GM12878 (cell line): ENCODE measurements around the gene LYPLAL1. TPM values are rescaled to one million over a fixed set of nuclear protein-coding genes. Genes with fewer than 3 reads are reported as not detected.

Source experiments
- ATAC-seq: fragments of 200-7000 bp; cut with Tn5 transposase; 3 replicates; pipeline ENCODE4 v1.9.1; 2020; ENCODE audit warnings: mild to moderate bottlenecking, moderate library complexity
- BruUV-seq: library from RNA; stranded (reverse); fragments of 400-500 nt; replicated peaks from 2 replicates; lab custom pipeline; 2021; lab: Mats Ljungman, UMichigan
- CTCF ChIA-PET: fragments of 300-600 bp; sonication (Branson Sonifier 250); formaldehyde crosslinking; extraction: SDS; loops from one replicate; lab custom pipeline; 2021; ENCODE audit warnings: inconsistent platforms; lab: Yijun Ruan, JAX
- POLR2A ChIA-PET: fragments of 350-600 bp; formaldehyde crosslinking; extraction: SDS; loops from one replicate; lab custom pipeline; 2021; ENCODE audit warnings: inconsistent platforms; lab: Charles Lee
- RAD21 ChIA-PET: fragments of 300-600 bp; sonication (Branson Sonifier 250); formaldehyde crosslinking; loops from one replicate; lab custom pipeline; 2023; ENCODE audit warnings: antibody characterized with exemption; ENCODE audit not compliant: unreplicated experiment; lab: Charles Lee
- SMC1A ChIA-PET: fragments of 300-600 bp; sonication (Branson Sonifier 250); formaldehyde crosslinking; loops from one replicate; lab custom pipeline; 2023; ENCODE audit not compliant: unreplicated experiment, uncharacterized antibody; lab: Charles Lee
- DNase-seq: peaks from one replicate; pipeline ENCODE4 v3.0.0-alpha.2; 2011; ENCODE audit warnings: low read depth, low spot score
- FAIRE-seq: peaks from 3 replicates; lab custom pipeline; 2011; peaks lifted over from hg19 to GRCh38; lab: Jason Lieb, UNC
- H2AFZ ChIP-seq: 2 replicates; pipeline ENCODE4 v1.6.0; 2011; ENCODE audit warnings: low read depth, low read length, control low read depth; ENCODE audit not compliant: control insufficient read depth
- H3K27ac ChIP-seq: 2 replicates; pipeline ENCODE4 v1.5.1; 2011; ENCODE audit warnings: control low read depth; ENCODE audit not compliant: control insufficient read depth, insufficient read depth
- H3K27me3 ChIP-seq, 2 experiments: replicated peaks in 1 of 2; 2 replicates each; pipeline versions ENCODE4 v1.6.0 to v1.6.1; 2011; ENCODE audit warnings: low read length in 1 of 2; ENCODE audit not compliant: control insufficient read depth in 2 of 2, insufficient read depth in 2 of 2
- H3K36me3 ChIP-seq, 2 experiments: 2 replicates each; pipeline ENCODE4 v1.5.1; 2011; ENCODE audit warnings: low read length in 1 of 2; ENCODE audit not compliant: control insufficient read depth in 2 of 2, insufficient read depth in 2 of 2
- H3K4me1 ChIP-seq: 2 replicates; pipeline ENCODE4 v1.6.1; 2011; ENCODE audit warnings: mild to moderate bottlenecking, low read length, moderate library complexity, mixed read lengths; ENCODE audit not compliant: control insufficient read depth, insufficient read depth
- H3K4me2 ChIP-seq: 2 replicates; pipeline ENCODE4 v1.6.0; 2011; ENCODE audit warnings: control low read depth; ENCODE audit not compliant: control insufficient read depth, insufficient read depth
- H3K4me3 ChIP-seq: fragments of 200-600 bp; sonication (generic); 2 replicates; pipeline ENCODE4 v1.5.1; 2016
- H3K79me2 ChIP-seq: 2 replicates; pipeline ENCODE4 v1.6.0; 2011; ENCODE audit warnings: low read length; ENCODE audit not compliant: control insufficient read depth, insufficient read depth
- H3K9ac ChIP-seq: 2 replicates; pipeline ENCODE4 v1.8.0; 2011; ENCODE audit warnings: low read length, control low read depth, mixed read lengths; ENCODE audit not compliant: control insufficient read depth, insufficient read depth
- H3K9me3 ChIP-seq: replicated peaks from 3 replicates; pipeline ENCODE4 v1.5.1; 2011; ENCODE audit warnings: mild to moderate bottlenecking, low read length; ENCODE audit not compliant: control insufficient read depth, insufficient read depth
- H4K20me1 ChIP-seq: 2 replicates; pipeline ENCODE4 v1.6.0; 2011; ENCODE audit not compliant: control insufficient read depth, insufficient read depth
- CEBPZ ChIP-seq: fragments of 150-350 bp; IDR thresholded peaks from 2 replicates; pipeline ENCODE4 v1.6.1; 2016; ENCODE audit warnings: low read depth, low read length
- PAX5 ChIP-seq: IDR thresholded peaks from 2 replicates; pipeline ENCODE4 v1.6.1; 2011; ENCODE audit warnings: low read depth, low read length, borderline replicate concordance
- PAX8 ChIP-seq: fragments of 450-650 bp; IDR thresholded peaks from 2 replicates; pipeline ENCODE4 v1.6.1; 2017; ENCODE audit warnings: mild to moderate bottlenecking, moderate library complexity
- SP1 ChIP-seq: IDR thresholded peaks from one replicate; pipeline ENCODE4 v1.6.1; 2011; ENCODE audit warnings: low read depth, low read length
- ZNF384 ChIP-seq: IDR thresholded peaks from 2 replicates; pipeline ENCODE4 v1.6.1; 2012; ENCODE audit warnings: low read depth, mild to moderate bottlenecking, low read length, improper control_type of control experiment, borderline replicate concordance
- ZNF687 ChIP-seq: fragments of 450-650 bp; IDR thresholded peaks from 2 replicates; pipeline ENCODE4 v1.6.1; 2017; ENCODE audit warnings: mild to moderate bottlenecking, moderate library complexity
- WGBS: methylation state at CpG from one replicate; pipeline ENCODE4 v1.1.6; 2016; ENCODE audit warnings: low lambda C conversion rate; ENCODE audit not compliant: insufficient replicate concordance, insufficient coverage; ENCODE audit errors: missing lambda C conversion rate; 5-methylcytosine and 5-hydroxymethylcytosine counted together
- in situ Hi-C: fragments of 300-500 bp; cut with MboI; formaldehyde crosslinking; loops from 9 replicates; pipeline ENCODE4 v1.14.3; 2018; ENCODE audit warnings: mixed read lengths
- intact Hi-C: fragments of 100-400 bp; cut with micrococcal nuclease; formaldehyde crosslinking; loops from one replicate; pipeline ENCODE4 v1.14.2; 2022; ENCODE audit not compliant: unreplicated experiment
- polyA plus RNA-seq, 11 experiments: library from polyadenylated mRNA; depleted of rRNA in 4 of 11; unstranded in 6 of 11; stranded (reverse) in 5 of 11; fragments of >200 nt; fragmentation: Nextera tagmentation in 4 of 11; fragmentation: Illumina TruSeq in 1 of 11; extraction: Ambion mirVana in 4 of 11; extraction: Trizol in 1 of 11; gene quantifications; 1 replicate in 1 of 11; 2 replicates in 10 of 11; pipeline versions ENCODE4 v1.2.1 to v1.2.3, GENCODE V29; 2011 to 2016; ENCODE audit warnings: inconsistent platforms in 2 of 11, missing spikeins in 2 of 11, low read depth in 1 of 11
- total RNA-seq, 4 experiments: library from RNA; depleted of rRNA in 3 of 4; stranded (reverse); fragments of >200 nt in 3 of 4; fragmentation: Illumina TruSeq in 1 of 4; extraction: Trizol in 1 of 4; gene quantifications; 2 replicates each; pipeline versions ENCODE4 v1.2.1 to v1.2.3, GENCODE V29; 2013 to 2021
- TF ChIP-seq, protein P1 (sequence below), 3 experiments: IDR thresholded peaks in 2 of 3; conservative IDR thresholded peaks in 1 of 3; 2 replicates each; pipeline ENCODE4 v1.5.1; 2011; ENCODE audit warnings: low read depth in 3 of 3, low read length in 3 of 3, mild to moderate bottlenecking in 3 of 3, control low read depth in 2 of 3, moderate library complexity in 2 of 3, inconsistent platforms in 1 of 3, mixed read lengths in 1 of 3; ENCODE audit not compliant: control insufficient read depth in 2 of 3, insufficient read depth in 1 of 3; ENCODE audit errors: extremely low read depth in 1 of 3
- TF ChIP-seq, protein P2 (sequence below): fragments of 450-650 bp; IDR thresholded peaks from 2 replicates; pipeline ENCODE4 v1.6.1; 2017; ENCODE audit warnings: low read depth, mild to moderate bottlenecking, moderate library complexity
- TF ChIP-seq, protein P3 (sequence below): IDR thresholded peaks from 2 replicates; pipeline ENCODE4 v1.6.1; 2011; ENCODE audit warnings: borderline replicate concordance, low read depth, mild to moderate bottlenecking, moderate library complexity, low read length; ENCODE audit not compliant: insufficient read depth, poor library complexity, severe bottlenecking

Gene LYPLAL1
- total and polyA plus RNA-seq, 10 of the 15 experiments (the other 5 are each of a cell fraction or from before 2014, with no cell fraction given) = 19.4 to 112 (median 40.5) TPM

GRCh38 chr1:219257751-219258150 is 84.1 kb downstream of the LYPLAL1 start (continued):
- TF ChIP-seq, protein P1, sequence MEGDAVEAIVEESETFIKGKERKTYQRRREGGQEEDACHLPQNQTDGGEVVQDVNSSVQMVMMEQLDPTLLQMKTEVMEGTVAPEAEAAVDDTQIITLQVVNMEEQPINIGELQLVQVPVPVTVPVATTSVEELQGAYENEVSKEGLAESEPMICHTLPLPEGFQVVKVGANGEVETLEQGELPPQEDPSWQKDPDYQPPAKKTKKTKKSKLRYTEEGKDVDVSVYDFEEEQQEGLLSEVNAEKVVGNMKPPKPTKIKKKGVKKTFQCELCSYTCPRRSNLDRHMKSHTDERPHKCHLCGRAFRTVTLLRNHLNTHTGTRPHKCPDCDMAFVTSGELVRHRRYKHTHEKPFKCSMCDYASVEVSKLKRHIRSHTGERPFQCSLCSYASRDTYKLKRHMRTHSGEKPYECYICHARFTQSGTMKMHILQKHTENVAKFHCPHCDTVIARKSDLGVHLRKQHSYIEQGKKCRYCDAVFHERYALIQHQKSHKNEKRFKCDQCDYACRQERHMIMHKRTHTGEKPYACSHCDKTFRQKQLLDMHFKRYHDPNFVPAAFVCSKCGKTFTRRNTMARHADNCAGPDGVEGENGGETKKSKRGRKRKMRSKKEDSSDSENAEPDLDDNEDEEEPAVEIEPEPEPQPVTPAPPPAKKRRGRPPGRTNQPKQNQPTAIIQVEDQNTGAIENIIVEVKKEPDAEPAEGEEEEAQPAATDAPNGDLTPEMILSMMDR (IDR thresholded peaks at IDR 0.05 in 2 of 3, conservative IDR thresholded peaks at IDR 0.05 in 1 of 3; ENCODE audit: control insufficient read depth in 2 of 3, extremely low read depth in 1 of 3, insufficient read depth in 1 of 3, low read depth in 3 of 3, low read length in 3 of 3) = no peak
- no peak for TF ChIP-seq SP1
- no peak for TF ChIP-seq PAX5
- TF ChIP-seq ZNF384 = no peak

- ChIA-PET POLR2A (no interaction called here), CTCF (no interaction called here), RAD21 (no interaction called here)
- TF ChIP-seq, protein P2, sequence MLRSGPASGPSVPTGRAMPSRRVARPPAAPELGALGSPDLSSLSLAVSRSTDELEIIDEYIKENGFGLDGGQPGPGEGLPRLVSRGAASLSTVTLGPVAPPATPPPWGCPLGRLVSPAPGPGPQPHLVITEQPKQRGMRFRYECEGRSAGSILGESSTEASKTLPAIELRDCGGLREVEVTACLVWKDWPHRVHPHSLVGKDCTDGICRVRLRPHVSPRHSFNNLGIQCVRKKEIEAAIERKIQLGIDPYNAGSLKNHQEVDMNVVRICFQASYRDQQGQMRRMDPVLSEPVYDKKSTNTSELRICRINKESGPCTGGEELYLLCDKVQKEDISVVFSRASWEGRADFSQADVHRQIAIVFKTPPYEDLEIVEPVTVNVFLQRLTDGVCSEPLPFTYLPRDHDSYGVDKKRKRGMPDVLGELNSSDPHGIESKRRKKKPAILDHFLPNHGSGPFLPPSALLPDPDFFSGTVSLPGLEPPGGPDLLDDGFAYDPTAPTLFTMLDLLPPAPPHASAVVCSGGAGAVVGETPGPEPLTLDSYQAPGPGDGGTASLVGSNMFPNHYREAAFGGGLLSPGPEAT = no peak
- TF ChIP-seq PAX8 (no peak), ZNF687 (no peak), CEBPZ (no peak)
- TF ChIP-seq, protein P3, sequence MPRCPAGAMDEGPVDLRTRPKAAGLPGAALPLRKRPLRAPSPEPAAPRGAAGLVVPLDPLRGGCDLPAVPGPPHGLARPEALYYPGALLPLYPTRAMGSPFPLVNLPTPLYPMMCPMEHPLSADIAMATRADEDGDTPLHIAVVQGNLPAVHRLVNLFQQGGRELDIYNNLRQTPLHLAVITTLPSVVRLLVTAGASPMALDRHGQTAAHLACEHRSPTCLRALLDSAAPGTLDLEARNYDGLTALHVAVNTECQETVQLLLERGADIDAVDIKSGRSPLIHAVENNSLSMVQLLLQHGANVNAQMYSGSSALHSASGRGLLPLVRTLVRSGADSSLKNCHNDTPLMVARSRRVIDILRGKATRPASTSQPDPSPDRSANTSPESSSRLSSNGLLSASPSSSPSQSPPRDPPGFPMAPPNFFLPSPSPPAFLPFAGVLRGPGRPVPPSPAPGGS = no peak
These were observed 87.8 kb downstream of the LYPLAL1 start for GRCh38 chr1:219261454-219261853.

More at GRCh38 chr1:219261454-219261853, 87.8 kb downstream of the LYPLAL1 start:
- no peak overlapping the region for H3K9ac ChIP-seq
- no peak for DNase-seq
- no peak for ATAC-seq
- FAIRE-seq = no peak
- no peaks in the 10 kb centered on the region for H3K36me3 ChIP-seq
- no peak overlapping the region for H3K4me2 ChIP-seq
- SMC1A ChIA-PET = interaction anchor here (0.6 kb wide), 1 partner anchor 115 kb away, joined by 3 read pairs; no protein-coding TSS in a partner anchor
- no TSS peak for BruUV-seq
- H3K4me1 ChIP-seq = no peaks in the 10 kb centered on the region
- no peaks in the 10 kb centered on the region for H4K20me1 ChIP-seq
- WGBS = 56% methylated on average over 2 of the region's 2 CpGs
- intact Hi-C loops (no loop called here), in situ Hi-C loops (no loop called here)
- H3K27ac ChIP-seq = no peak overlapping the region
- no peak overlapping the region for H3K4me3 ChIP-seq
- H3K79me2 ChIP-seq = no peaks in the 10 kb centered on the region
- H3K27me3 ChIP-seq = no peaks in the 10 kb centered on the region
- peaks cover 4% of the 10 kb centered on the region; the same call in 2 of the 3 replicates for H3K9me3 ChIP-seq
- no peak overlapping the region for H2AFZ ChIP-seq
